Natural killer cell (primary cell): Measurements from ENCODE around the gene ZNF148. TPM values are rescaled to one million over a fixed set of nuclear protein-coding genes. Genes with fewer than 3 reads are reported as not detected.
A peak's percentile ranks its signal among the peaks of the same experiment; 100 is the strongest.

Experiments used
- ATAC-seq, 3 donors: fragments of 150-1000 bp in 2 of 3; fragments of 200-7000 bp in 1 of 3; cut with Tn5 transposase; 1 replicate in 1 of 3; 2 replicates in 2 of 3; pipeline ENCODE4 v1.10.0; 2021; ENCODE audit warnings: mild to moderate bottlenecking in 2 of 3, moderate library complexity in 2 of 3
- DNase-seq, 2 donors: peaks; one replicate each; pipeline versions ENCODE4 v3.0.0 to v3.0.0-alpha.2; 2013 to 2021; ENCODE audit warnings: mixed read lengths in 1 of 2
- H3K27ac ChIP-seq: one replicate; pipeline ENCODE4 v1.5.1; 2013; ENCODE audit warnings: mild to moderate bottlenecking, low read length
- H3K27me3 ChIP-seq: one replicate; pipeline ENCODE4 v1.6.1; 2013; ENCODE audit warnings: low read length; ENCODE audit not compliant: control insufficient read depth, insufficient read depth
- H3K36me3 ChIP-seq: one replicate; pipeline ENCODE4 v1.6.1; 2013; ENCODE audit warnings: low read length; ENCODE audit not compliant: control insufficient read depth, insufficient read depth
- H3K4me1 ChIP-seq: one replicate; pipeline ENCODE4 v1.6.1; 2013; ENCODE audit warnings: low read length; ENCODE audit not compliant: control insufficient read depth, insufficient read depth
- H3K4me3 ChIP-seq: one replicate; pipeline ENCODE4 v1.5.1; 2013; ENCODE audit warnings: low read length
- H3K9me3 ChIP-seq: one replicate; pipeline ENCODE4 v1.6.1; 2013; ENCODE audit warnings: low read length; ENCODE audit not compliant: control insufficient read depth, insufficient read depth
- H3K27ac Mint-ChIP-seq, 2 donors: one replicate each; pipeline ENCODE4 v1.8.0; 2022; ENCODE audit warnings: mild to moderate bottlenecking in 2 of 2, mixed read lengths in 2 of 2, moderate library complexity in 1 of 2
- H3K27me3 Mint-ChIP-seq, 2 donors: one replicate each; pipeline ENCODE4 v1.8.0; 2022; ENCODE audit warnings: low read depth in 2 of 2, mixed read lengths in 2 of 2
- H3K36me3 Mint-ChIP-seq: one replicate; pipeline ENCODE4 v1.8.0; 2022; ENCODE audit warnings: mixed read lengths
- H3K4me1 Mint-ChIP-seq, 2 donors: one replicate each; pipeline ENCODE4 v1.8.0; 2022; ENCODE audit warnings: mixed read lengths in 2 of 2
- H3K4me3 Mint-ChIP-seq: one replicate; pipeline ENCODE4 v1.8.0; 2022; ENCODE audit warnings: mild to moderate bottlenecking, moderate library complexity, mixed read lengths
- H3K9me3 Mint-ChIP-seq, 2 donors: one replicate each; pipeline ENCODE4 v1.8.0; 2022; ENCODE audit warnings: mixed read lengths in 2 of 2
- CTCF ChIP-seq: fragments of 200-600 bp; IDR thresholded peaks from one replicate; pipeline ENCODE4 v1.8.0; 2022; ENCODE audit warnings: antibody characterized with exemption
- WGBS: methylation state at CpG from one replicate; pipeline ENCODE4 v1.1.7; 2013; ENCODE audit warnings: missing lambda C conversion rate; ENCODE audit not compliant: insufficient coverage; 5-methylcytosine and 5-hydroxymethylcytosine counted together
- intact Hi-C: fragments of 100-400 bp; cut with micrococcal nuclease; formaldehyde crosslinking; loops from one replicate; pipeline ENCODE4 v1.14.2; 2022
- total RNA-seq, 4 donors: library from RNA; stranded (reverse); fragments of 120-200 nt in 1 of 4; gene quantifications; one replicate each; pipeline versions ENCODE4 v1.2.3 to v1.2.4, GENCODE V29; 2013 to 2022

The ZNF148 gene
- total RNA-seq, 3 donors from 2014 or later (not counting 1 experiment from before 2014, with no cell fraction given), result 61.1 to 72.5 (median 62.8) TPM

DNA sequence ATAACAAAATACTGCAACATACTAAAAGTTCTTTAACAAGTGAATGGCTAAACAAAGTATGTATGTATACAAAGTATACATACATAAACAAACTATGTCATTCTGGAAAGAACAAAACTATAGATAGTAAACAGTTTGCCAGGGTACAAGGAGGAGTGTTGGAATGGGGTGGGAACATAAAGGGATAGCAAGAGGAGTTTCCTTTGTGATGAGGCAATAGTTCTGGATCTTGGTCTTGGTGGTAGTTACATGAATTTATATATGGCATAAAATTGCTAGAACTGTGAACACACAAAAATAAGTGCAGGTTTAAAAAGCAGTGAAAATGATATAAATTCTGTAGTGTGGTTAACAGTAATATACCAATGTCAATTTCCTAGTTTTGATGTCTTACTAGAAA, 22.0 kb downstream of the ZNF148 start:
- no peak for DNase-seq
- H3K4me1 Mint-ChIP-seq, result peaks cover 82 to 83% of the 10 kb centered on the region in 2 donors
- intact Hi-C loops, result no loop called here
- no peak for TF ChIP-seq CTCF
- H3K36me3 Mint-ChIP-seq, result no peaks in the 10 kb centered on the region
- H3K27me3 Mint-ChIP-seq, result no peaks in the 10 kb centered on the region
- no peak overlapping the region for H3K27ac ChIP-seq
- H3K4me3 ChIP-seq, result no peak overlapping the region
- H3K4me1 ChIP-seq, result peaks cover 16% of the 10 kb centered on the region
- H3K9me3 Mint-ChIP-seq, result no peaks in the 10 kb centered on the region
- no peaks in the 10 kb centered on the region for H3K36me3 ChIP-seq
- H3K27me3 ChIP-seq, result no peaks in the 10 kb centered on the region
- no peak for ATAC-seq
- H3K4me3 Mint-ChIP-seq, result no peak overlapping the region
- H3K27ac Mint-ChIP-seq, result peak overlapping the region; percentile 47 to 71
- no peaks in the 10 kb centered on the region for H3K9me3 ChIP-seq

DNA sequence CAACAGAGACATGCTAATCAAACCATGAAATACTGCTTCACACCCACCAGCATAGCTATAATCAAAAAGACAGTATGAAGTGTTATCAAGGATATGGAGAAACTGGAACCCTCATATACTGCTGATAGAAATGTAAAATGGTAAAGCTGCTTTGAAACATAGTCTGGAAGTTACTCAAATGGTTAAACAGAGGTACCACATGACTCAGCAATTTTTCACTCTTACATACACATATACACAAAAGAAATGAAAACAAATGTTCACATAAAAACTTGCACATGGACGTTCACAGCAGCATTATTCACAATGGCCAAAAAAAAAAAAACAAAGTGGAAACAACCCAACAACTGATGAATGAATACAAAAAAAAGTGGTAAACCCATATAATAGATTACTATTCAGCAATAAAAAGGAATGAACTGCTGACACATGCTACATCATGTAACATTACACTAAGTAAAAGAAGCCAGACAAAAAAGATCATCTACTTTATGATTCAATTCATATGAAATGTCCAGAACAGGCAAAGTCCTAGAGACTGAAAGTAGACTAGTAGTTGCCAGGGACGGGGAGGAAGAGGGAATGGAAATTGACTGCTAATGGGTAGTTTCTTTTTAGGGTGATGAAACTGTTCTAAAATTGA, 23.2 kb downstream of the ZNF148 start:
- no peak overlapping the region for H3K27ac ChIP-seq
- ATAC-seq (no peak), DNase-seq (no peak)
- no peaks in the 10 kb centered on the region for H3K27me3 Mint-ChIP-seq
- H3K9me3 Mint-ChIP-seq, result no peaks in the 10 kb centered on the region
- no peaks in the 10 kb centered on the region for H3K36me3 ChIP-seq
- H3K4me3 ChIP-seq, result no peak overlapping the region
- TF ChIP-seq CTCF, result no peak
- H3K4me1 ChIP-seq, result peaks cover 12% of the 10 kb centered on the region
- 73% methylated on average over 2 of the region's 2 CpGs for WGBS
- no peaks in the 10 kb centered on the region for H3K27me3 ChIP-seq
- H3K4me3 Mint-ChIP-seq, result no peak overlapping the region
- no peaks in the 10 kb centered on the region for H3K9me3 ChIP-seq
- intact Hi-C loops, result no loop called here
- H3K27ac Mint-ChIP-seq, result peak overlapping the region; percentile 47 to 71
- peaks cover 70 to 78% of the 10 kb centered on the region in 2 donors for H3K4me1 Mint-ChIP-seq
- H3K36me3 Mint-ChIP-seq, result no peaks in the 10 kb centered on the region

DNA sequence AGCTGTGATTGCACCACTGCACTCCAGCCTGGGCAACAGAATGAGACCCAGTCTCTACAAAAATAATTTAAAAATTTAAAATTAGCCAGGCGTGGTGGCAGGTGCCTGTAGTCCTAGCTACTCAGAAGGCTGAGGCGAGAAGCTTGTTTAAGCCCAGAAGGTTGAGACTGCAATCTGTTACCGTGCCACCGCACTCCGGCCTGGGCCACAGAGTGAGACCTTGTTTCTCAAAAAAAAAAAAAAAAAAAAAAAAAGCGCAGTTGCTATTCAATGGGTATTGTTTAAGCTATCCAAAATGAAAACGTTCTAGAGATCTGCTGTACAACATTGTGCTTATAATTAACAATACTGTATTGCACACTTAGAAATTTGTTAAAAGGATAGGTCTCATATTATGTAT, 24.0 kb downstream of the ZNF148 start:
- Histone ChIP-seq H3K4me3 (no peak overlapping the region), H3K36me3 (peaks cover 2% of the 10 kb centered on the region), H3K27ac (no peak overlapping the region), H3K4me1 (peaks cover 12% of the 10 kb centered on the region), H3K27me3 (no peaks in the 10 kb centered on the region), H3K9me3 (no peaks in the 10 kb centered on the region)
- Mint-ChIP-seq H3K27me3 (no peaks in the 10 kb centered on the region), H3K27ac (peak overlapping the region; percentile 35 to 71), H3K4me1 (peaks cover 69 to 77% of the 10 kb centered on the region in 2 donors), H3K9me3 (no peaks in the 10 kb centered on the region), H3K4me3 (no peak overlapping the region), H3K36me3 (no peaks in the 10 kb centered on the region)
- WGBS, result 97% methylated on average over 5 of the region's 7 CpGs
- DNase-seq, result no peak
- TF ChIP-seq CTCF, result no peak
- no peak for ATAC-seq
- intact Hi-C loops, result no loop called here

GRCh38 chr3:125350597-125350996, 24.5 kb downstream of the ZNF148 start:
- no peaks in the 10 kb centered on the region for H3K9me3 ChIP-seq
- DNase-seq, result no peak
- Mint-ChIP-seq H3K9me3 (no peaks in the 10 kb centered on the region), H3K4me3 (no peak overlapping the region), H3K27me3 (no peaks in the 10 kb centered on the region), H3K27ac (peak overlapping the region; percentile 25 to 35), H3K4me1 (peaks cover 69 to 77% of the 10 kb centered on the region in 2 donors), H3K36me3 (no peaks in the 10 kb centered on the region)
- H3K27me3 ChIP-seq, result no peaks in the 10 kb centered on the region
- ATAC-seq, result no peak
- no peak overlapping the region for H3K27ac ChIP-seq
- H3K4me3 ChIP-seq, result no peak overlapping the region
- no peak for TF ChIP-seq CTCF
- 64% methylated on average over 5 of the region's 5 CpGs for WGBS
- H3K4me1 ChIP-seq, result peaks cover 12% of the 10 kb centered on the region
- peaks cover 2% of the 10 kb centered on the region for H3K36me3 ChIP-seq
- intact Hi-C loops, result no loop called here
